ENCODE results near the gene TARS2.

Gene TARS2

DNA sequence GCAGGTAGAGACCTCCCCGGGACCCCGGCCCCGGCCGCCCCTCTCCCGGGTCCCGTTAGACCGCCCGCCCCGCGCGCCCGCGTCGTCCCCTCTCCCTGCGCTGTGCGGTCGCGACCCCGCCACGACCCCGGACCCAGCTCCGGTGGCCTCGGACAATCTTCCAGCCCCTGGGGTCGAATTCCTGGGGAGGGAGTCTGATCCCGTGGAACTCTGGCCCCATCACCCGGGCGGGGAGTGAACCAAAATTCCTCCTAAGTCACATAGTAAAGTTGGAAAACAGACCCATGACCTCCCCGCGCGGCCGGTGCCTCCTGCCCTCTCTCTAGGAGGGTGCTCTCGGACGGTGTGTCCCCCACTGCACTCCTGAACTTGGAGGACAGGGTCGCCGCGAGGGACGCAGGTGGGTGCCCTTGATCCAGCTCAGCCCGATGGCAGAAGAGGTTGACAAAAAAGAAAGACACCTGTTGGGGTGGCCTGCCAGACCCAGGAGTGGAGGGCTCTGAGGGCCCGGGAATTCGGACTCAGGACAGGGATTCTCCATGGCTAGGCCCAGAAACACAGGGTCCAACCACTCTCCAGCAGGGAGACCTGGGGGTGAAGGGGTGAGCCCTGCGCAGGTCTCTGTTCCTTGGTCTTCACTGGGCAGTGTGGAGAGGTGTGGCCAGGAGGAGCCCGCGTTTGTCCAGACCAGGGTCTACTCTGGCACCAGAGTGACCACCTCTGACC is 62.4 kb downstream of the TARS2 start:
- Histone ChIP-seq H3K27me3 (ENCODE audit: insufficient read depth, low read depth) (peaks cover 27% of the 10 kb centered on the region), H3K9ac (no peak overlapping the region), H4K20me1 (ENCODE audit: insufficient read depth) (no peaks in the 10 kb centered on the region), H3K79me2 (ENCODE audit: insufficient read depth, low read depth) (no peaks in the 10 kb centered on the region), H3K27ac (no peak overlapping the region), H2AFZ (ENCODE audit: low read depth) (no peak overlapping the region), H3K4me3 (IDR thresholded peaks at IDR 0.05; ENCODE audit: insufficient read depth, low read depth, low read length) (peak overlapping the region; percentile 80), H3K4me2 (no peak overlapping the region; the same call in 1 of the 2 replicates), H3K36me3 (ENCODE audit: insufficient read depth) (no peaks in the 10 kb centered on the region), H3K4me1 (ENCODE audit: low read depth, poor library complexity, severe bottlenecking) (peaks cover 12% of the 10 kb centered on the region)
- TF ChIP-seq, protein P1, sequence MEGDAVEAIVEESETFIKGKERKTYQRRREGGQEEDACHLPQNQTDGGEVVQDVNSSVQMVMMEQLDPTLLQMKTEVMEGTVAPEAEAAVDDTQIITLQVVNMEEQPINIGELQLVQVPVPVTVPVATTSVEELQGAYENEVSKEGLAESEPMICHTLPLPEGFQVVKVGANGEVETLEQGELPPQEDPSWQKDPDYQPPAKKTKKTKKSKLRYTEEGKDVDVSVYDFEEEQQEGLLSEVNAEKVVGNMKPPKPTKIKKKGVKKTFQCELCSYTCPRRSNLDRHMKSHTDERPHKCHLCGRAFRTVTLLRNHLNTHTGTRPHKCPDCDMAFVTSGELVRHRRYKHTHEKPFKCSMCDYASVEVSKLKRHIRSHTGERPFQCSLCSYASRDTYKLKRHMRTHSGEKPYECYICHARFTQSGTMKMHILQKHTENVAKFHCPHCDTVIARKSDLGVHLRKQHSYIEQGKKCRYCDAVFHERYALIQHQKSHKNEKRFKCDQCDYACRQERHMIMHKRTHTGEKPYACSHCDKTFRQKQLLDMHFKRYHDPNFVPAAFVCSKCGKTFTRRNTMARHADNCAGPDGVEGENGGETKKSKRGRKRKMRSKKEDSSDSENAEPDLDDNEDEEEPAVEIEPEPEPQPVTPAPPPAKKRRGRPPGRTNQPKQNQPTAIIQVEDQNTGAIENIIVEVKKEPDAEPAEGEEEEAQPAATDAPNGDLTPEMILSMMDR (conservative IDR thresholded peaks at IDR 0.05; ENCODE audit: low read depth, low read length): no peak

- no peak overlapping the region for H2AFZ ChIP-seq (ENCODE audit: low read depth)
- H4K20me1 ChIP-seq (ENCODE audit: insufficient read depth): no peaks in the 10 kb centered on the region
- peaks cover 12% of the 10 kb centered on the region for H3K4me1 ChIP-seq (ENCODE audit: low read depth, poor library complexity, severe bottlenecking)
- no peak overlapping the region for H3K4me3 ChIP-seq (IDR thresholded peaks at IDR 0.05; ENCODE audit: insufficient read depth, low read depth, low read length)
- no peaks in the 10 kb centered on the region for H3K36me3 ChIP-seq (ENCODE audit: insufficient read depth)
- H3K27ac ChIP-seq: no peak overlapping the region
- no peak overlapping the region for H3K4me2 ChIP-seq
- TF ChIP-seq, protein P1 (conservative IDR thresholded peaks at IDR 0.05; ENCODE audit: low read depth, low read length): no peak
- H3K9ac ChIP-seq: no peak overlapping the region
- no peaks in the 10 kb centered on the region for H3K79me2 ChIP-seq (ENCODE audit: insufficient read depth, low read depth)
- peaks cover 27% of the 10 kb centered on the region for H3K27me3 ChIP-seq (ENCODE audit: insufficient read depth, low read depth)
Measured at GRCh38 chr1:150550222-150551050, 63.2 kb downstream of the TARS2 start.

- Histone ChIP-seq H2AFZ (ENCODE audit: low read depth) (no peak overlapping the region), H3K9ac (no peak overlapping the region), H3K36me3 (ENCODE audit: insufficient read depth) (no peaks in the 10 kb centered on the region), H3K4me3 (IDR thresholded peaks at IDR 0.05; ENCODE audit: insufficient read depth, low read depth, low read length) (no peak overlapping the region), H3K27ac (no peak overlapping the region), H4K20me1 (ENCODE audit: insufficient read depth) (no peaks in the 10 kb centered on the region), H3K4me1 (ENCODE audit: low read depth, poor library complexity, severe bottlenecking) (peaks cover 12% of the 10 kb centered on the region), H3K4me2 (no peak overlapping the region), H3K79me2 (ENCODE audit: insufficient read depth, low read depth) (no peaks in the 10 kb centered on the region), H3K27me3 (ENCODE audit: insufficient read depth, low read depth) (peaks cover 27% of the 10 kb centered on the region)
- TF ChIP-seq, protein P1 (conservative IDR thresholded peaks at IDR 0.05; ENCODE audit: low read depth, low read length): no peak
Measured at GRCh38 chr1:150551051-150551783, 64.0 kb downstream of the TARS2 start.

DNA sequence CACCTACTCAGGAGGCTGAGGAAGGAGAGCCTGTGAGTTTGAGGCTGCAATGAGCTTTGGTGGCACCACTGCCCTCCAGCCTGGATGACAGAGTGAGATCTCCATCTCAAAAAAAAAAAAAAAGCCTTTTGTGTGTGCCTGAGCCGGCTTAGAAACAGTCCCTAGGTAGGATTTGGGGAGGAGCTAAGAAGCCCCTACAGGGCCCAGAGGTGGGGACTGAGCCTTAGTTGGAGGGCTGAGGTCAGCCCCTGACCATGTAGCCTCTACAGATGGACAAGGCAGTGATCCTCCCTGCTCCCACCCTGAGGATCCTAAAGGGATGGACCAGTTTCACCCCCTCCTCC is 64.5 kb downstream of the TARS2 start:
- Histone ChIP-seq H3K4me2 (no peak overlapping the region), H3K4me1 (ENCODE audit: low read depth, poor library complexity, severe bottlenecking) (peaks cover 12% of the 10 kb centered on the region)
- TF ChIP-seq, protein P1 (conservative IDR thresholded peaks at IDR 0.05; ENCODE audit: low read depth, low read length): no peak

More for the DNA sequence above, 64.5 kb downstream of the TARS2 start:
- no peaks in the 10 kb centered on the region for H3K36me3 ChIP-seq (ENCODE audit: insufficient read depth)
- H3K79me2 ChIP-seq (ENCODE audit: insufficient read depth, low read depth): no peaks in the 10 kb centered on the region
- peaks cover 27% of the 10 kb centered on the region for H3K27me3 ChIP-seq (ENCODE audit: insufficient read depth, low read depth)
- no peak overlapping the region for H3K4me3 ChIP-seq (IDR thresholded peaks at IDR 0.05; ENCODE audit: insufficient read depth, low read depth, low read length)
- H3K9ac ChIP-seq: no peak overlapping the region
- no peaks in the 10 kb centered on the region for H4K20me1 ChIP-seq (ENCODE audit: insufficient read depth)
- H3K27ac ChIP-seq: no peak overlapping the region
- H2AFZ ChIP-seq (ENCODE audit: low read depth): no peak overlapping the region

All from KMS-11 (cell line).